ENCODE results near the gene NR6A1. TPM values are rescaled to one million over a fixed set of nuclear protein-coding genes. Genes with fewer than 3 reads are reported as not detected.

NR6A1 gene
- total RNA-seq, 2 experiments from 2014 or later, result 0.74 to 1.1 TPM

- ATAC-seq (no peak), DNase-seq (no peak)
- ChIA-PET POLR2A (no interaction called here), CTCF (interaction anchor here (0.9 to 4.3 kb wide), 8 partner anchors 8 to 147 kb away, joined by 3 to 39 read pairs (median 4); partner anchors contain the start of genes NR6A1, OLFML2A and WDR38)
- no peak overlapping the region for H3K27ac Mint-ChIP-seq
- no peak overlapping the region for H3K4me3 Mint-ChIP-seq
- TF ChIP-seq CTCF (IDR thresholded peaks at IDR 0.05), result no peak
- intact Hi-C loops (cut with micrococcal nuclease), result no loop called here
- peaks cover 9% of the 10 kb centered on the region for H3K4me1 Mint-ChIP-seq (ENCODE audit: low read depth)
- H3K27me3 Mint-ChIP-seq, result peaks cover 66% of the 10 kb centered on the region
- no peaks in the 10 kb centered on the region for H3K36me3 Mint-ChIP-seq (ENCODE audit: low read depth)
- H3K9me3 Mint-ChIP-seq, result no peaks in the 10 kb centered on the region
These were observed 6.2 kb downstream of the NR6A1 start for GRCh38 chr9:124764774-124765438.

DNA sequence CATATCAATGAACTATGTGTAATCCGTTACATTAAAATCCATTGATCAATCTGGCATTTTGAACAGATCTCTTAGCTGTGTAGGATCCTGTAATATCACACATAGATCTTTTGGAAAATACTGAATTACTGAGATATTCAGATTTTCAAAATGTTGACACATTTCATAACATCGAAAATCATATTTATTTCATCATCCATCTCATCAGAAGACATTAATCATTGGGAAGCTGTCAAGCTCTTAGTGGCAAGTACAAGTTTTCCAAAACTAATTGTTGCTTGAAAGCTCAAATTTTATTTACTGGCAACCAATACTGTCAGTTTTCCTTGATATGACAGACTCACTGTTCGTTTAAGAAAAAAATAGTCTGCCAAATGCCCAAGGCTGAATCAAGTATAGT lies 8.5 kb downstream of the NR6A1 start:
- no peak overlapping the region for H3K4me3 Mint-ChIP-seq
- ATAC-seq (no peak), DNase-seq (no peak)
- intact Hi-C loops (cut with micrococcal nuclease), result no loop called here
- no peaks in the 10 kb centered on the region for H3K4me1 Mint-ChIP-seq (ENCODE audit: low read depth)
- peaks cover 67% of the 10 kb centered on the region for H3K27me3 Mint-ChIP-seq
- TF ChIP-seq CTCF (IDR thresholded peaks at IDR 0.05), result no peak
- no peak overlapping the region for H3K27ac Mint-ChIP-seq
- no peaks in the 10 kb centered on the region for H3K36me3 Mint-ChIP-seq (ENCODE audit: low read depth)
- no peaks in the 10 kb centered on the region for H3K9me3 Mint-ChIP-seq
- CTCF ChIA-PET, result interaction anchor here (1.6 to 4.3 kb wide), 4 partner anchors 11 to 145 kb away, joined by 4 to 39 read pairs (median 6); partner anchors contain the start of gene NR6A1
- POLR2A ChIA-PET, result no interaction called here

DNA sequence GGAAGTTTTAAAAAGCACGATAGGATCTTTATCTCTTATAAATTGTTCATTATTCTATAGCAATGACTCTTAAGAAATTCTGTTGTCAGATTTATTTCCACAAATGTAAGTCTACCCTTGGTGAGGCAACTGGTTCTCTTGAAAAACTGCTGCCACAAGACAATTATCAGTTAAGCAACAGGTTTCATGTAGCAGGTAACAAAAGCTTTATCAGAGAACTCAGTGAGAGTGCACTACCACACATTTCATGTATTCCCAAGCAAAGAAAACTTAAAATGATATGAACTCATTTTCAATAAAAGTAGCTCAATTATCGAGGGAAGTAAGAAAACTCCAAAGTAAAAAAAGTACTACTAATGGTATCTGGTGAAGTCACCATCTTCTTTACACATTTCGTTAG lies 9.4 kb downstream of the NR6A1 start:
- TF ChIP-seq CTCF (IDR thresholded peaks at IDR 0.05), result no peak
- no peaks in the 10 kb centered on the region for H3K4me1 Mint-ChIP-seq (ENCODE audit: low read depth)
- no peak overlapping the region for H3K27ac Mint-ChIP-seq
- no peak overlapping the region for H3K4me3 Mint-ChIP-seq
- H3K36me3 Mint-ChIP-seq (ENCODE audit: low read depth), result no peaks in the 10 kb centered on the region
- H3K9me3 Mint-ChIP-seq, result no peaks in the 10 kb centered on the region
- no peak for ATAC-seq
- no peak for DNase-seq
- H3K27me3 Mint-ChIP-seq, result peaks cover 68% of the 10 kb centered on the region
- intact Hi-C loops (cut with micrococcal nuclease), result no loop called here
- CTCF ChIA-PET, result interaction anchor here (1.8 to 4.3 kb wide), 3 partner anchors 11 to 144 kb away, joined by 4 to 39 read pairs (median 8); partner anchors contain the start of gene NR6A1
- POLR2A ChIA-PET, result no interaction called here

DNA sequence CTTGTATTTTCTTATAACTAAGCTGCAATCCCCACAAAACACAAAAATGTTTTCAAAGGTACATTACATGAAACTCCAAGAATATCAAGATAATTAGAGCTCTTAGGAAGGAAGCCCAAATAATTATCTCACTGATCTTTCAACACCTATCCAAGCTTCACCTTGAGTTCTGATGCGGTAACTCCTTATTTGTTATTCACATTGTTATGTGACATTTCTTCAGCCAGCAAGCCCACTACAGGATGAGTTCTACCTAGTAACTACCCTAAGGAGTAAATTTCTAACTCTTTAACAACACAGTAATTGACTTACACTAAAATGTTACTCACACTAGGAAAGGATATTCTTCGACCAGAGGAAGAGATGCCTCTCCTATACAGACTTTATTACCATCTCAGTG lies 9.9 kb downstream of the NR6A1 start:
- H3K4me1 Mint-ChIP-seq (ENCODE audit: low read depth), result no peaks in the 10 kb centered on the region
- intact Hi-C loops (cut with micrococcal nuclease), result no loop called here
- no peak for DNase-seq
- H3K27ac Mint-ChIP-seq, result no peak overlapping the region
- no peaks in the 10 kb centered on the region for H3K36me3 Mint-ChIP-seq (ENCODE audit: low read depth)
- H3K27me3 Mint-ChIP-seq, result peaks cover 69% of the 10 kb centered on the region
- H3K4me3 Mint-ChIP-seq, result no peak overlapping the region
- no peak for ATAC-seq
- ChIA-PET POLR2A (no interaction called here), CTCF (interaction anchor here (3.0 to 4.3 kb wide), 2 partner anchors 12 to 144 kb away, joined by 8 to 39 read pairs; partner anchors contain the start of gene NR6A1)
- no peaks in the 10 kb centered on the region for H3K9me3 Mint-ChIP-seq
- no peak for TF ChIP-seq CTCF (IDR thresholded peaks at IDR 0.05)

DNA sequence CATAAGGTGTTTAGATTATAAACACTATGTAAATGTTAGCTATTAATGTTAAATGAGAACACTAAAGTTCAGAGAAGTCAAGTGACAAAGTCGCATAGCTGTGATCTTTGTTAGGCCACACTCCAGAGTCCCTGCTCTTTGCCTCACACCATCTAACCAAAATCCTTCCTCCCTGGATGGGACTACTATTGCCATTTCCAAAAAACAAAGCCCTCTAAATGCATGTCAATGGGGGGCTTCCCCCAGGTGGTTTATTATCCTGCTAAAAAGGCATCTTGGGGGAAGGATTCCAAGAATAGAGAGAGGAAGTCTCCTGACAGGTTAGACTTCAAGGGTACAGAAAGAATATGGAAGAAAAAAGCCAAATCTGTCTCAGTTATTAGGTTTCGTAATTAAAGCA lies 10.4 kb downstream of the NR6A1 start:
- Mint-ChIP-seq H3K36me3 (ENCODE audit: low read depth) (no peaks in the 10 kb centered on the region), H3K4me1 (ENCODE audit: low read depth) (no peaks in the 10 kb centered on the region), H3K27ac (no peak overlapping the region), H3K4me3 (no peak overlapping the region), H3K27me3 (peaks cover 69% of the 10 kb centered on the region), H3K9me3 (no peaks in the 10 kb centered on the region)
- intact Hi-C loops (cut with micrococcal nuclease), result no loop called here
- ATAC-seq (no peak), DNase-seq (no peak)
- ChIA-PET CTCF (interaction anchor here (3.0 to 4.3 kb wide), 2 partner anchors 12 to 143 kb away, joined by 8 to 39 read pairs; partner anchors contain the start of gene NR6A1), POLR2A (no interaction called here)
- no peak for TF ChIP-seq CTCF (IDR thresholded peaks at IDR 0.05)
